Measurements from ENCODE around the gene PROSER2. TPM values are rescaled to one million over a fixed set of nuclear protein-coding genes. Genes with fewer than 3 reads are reported as not detected.

Gene PROSER2
- total RNA-seq, 1 experiment from 2014 or later, result 4.1 TPM

DNA sequence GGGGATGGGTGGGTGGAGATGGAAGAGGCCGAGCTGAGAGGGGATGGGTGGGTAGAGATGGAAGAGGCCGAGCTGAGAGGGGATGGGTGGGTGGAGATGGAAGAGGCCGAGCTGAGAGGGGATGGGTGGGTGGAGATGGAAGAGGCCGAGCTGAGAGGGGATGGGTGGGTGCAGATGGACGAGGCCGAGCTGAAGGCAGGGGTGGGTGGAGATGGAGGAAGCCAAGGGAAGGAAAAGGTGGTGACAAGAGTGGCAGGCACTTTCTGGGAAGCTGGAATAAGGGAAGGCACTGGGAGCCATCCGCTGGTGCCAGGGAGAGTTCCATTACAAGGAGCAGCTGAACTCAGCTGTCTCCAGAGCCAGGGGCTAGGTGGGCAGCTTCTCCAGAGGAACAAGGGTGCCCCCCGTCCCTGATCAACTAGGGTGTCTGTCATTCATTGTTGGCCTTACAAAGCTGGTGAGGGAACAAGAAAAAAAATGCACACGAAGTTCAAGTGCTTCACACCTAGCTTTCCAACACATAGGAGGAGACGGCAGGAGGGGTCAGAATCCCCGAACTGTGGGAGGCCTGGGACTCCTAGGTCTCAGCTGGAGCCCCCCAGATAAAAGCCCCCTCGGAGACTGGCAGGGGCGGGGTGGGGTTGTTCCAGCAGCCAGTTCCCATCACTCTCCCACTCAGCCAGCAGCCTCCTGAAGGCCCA, 62.4 kb downstream of the PROSER2 start:
- no peaks in the 10 kb centered on the region for H3K27me3 ChIP-seq (ENCODE audit: control insufficient read depth, insufficient read depth, low read length)
- no peak for ATAC-seq
- no TSS peak for BruUV-seq (replicated peaks)
- no peaks in the 10 kb centered on the region for H3K4me1 ChIP-seq (ENCODE audit: control insufficient read depth, insufficient read depth, low read length)
- no peaks in the 10 kb centered on the region for H3K36me3 ChIP-seq (ENCODE audit: control insufficient read depth, insufficient read depth, low read length)
- H3K27ac ChIP-seq (ENCODE audit: low read length), result no peak overlapping the region
- ChIA-PET POLR2A (no interaction called here), CTCF (no interaction called here)
- H3K9me3 ChIP-seq (ENCODE audit: control insufficient read depth, insufficient read depth, low read depth, low read length), result no peaks in the 10 kb centered on the region
- TF ChIP-seq SIN3A (IDR thresholded peaks at IDR 0.05; ENCODE audit: borderline replicate concordance, insufficient read depth, low read depth, low read length), result no peak
- TF ChIP-seq, protein P1, sequence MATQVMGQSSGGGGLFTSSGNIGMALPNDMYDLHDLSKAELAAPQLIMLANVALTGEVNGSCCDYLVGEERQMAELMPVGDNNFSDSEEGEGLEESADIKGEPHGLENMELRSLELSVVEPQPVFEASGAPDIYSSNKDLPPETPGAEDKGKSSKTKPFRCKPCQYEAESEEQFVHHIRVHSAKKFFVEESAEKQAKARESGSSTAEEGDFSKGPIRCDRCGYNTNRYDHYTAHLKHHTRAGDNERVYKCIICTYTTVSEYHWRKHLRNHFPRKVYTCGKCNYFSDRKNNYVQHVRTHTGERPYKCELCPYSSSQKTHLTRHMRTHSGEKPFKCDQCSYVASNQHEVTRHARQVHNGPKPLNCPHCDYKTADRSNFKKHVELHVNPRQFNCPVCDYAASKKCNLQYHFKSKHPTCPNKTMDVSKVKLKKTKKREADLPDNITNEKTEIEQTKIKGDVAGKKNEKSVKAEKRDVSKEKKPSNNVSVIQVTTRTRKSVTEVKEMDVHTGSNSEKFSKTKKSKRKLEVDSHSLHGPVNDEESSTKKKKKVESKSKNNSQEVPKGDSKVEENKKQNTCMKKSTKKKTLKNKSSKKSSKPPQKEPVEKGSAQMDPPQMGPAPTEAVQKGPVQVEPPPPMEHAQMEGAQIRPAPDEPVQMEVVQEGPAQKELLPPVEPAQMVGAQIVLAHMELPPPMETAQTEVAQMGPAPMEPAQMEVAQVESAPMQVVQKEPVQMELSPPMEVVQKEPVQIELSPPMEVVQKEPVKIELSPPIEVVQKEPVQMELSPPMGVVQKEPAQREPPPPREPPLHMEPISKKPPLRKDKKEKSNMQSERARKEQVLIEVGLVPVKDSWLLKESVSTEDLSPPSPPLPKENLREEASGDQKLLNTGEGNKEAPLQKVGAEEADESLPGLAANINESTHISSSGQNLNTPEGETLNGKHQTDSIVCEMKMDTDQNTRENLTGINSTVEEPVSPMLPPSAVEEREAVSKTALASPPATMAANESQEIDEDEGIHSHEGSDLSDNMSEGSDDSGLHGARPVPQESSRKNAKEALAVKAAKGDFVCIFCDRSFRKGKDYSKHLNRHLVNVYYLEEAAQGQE (IDR thresholded peaks at IDR 0.05; ENCODE audit: insufficient read depth in 1 of 2, low read depth in 2 of 2, low read length in 1 of 2), result no peak
- no peak for TF ChIP-seq POLR2AphosphoS5 (IDR thresholded peaks at IDR 0.05; ENCODE audit: low read depth, low read length)
- TF ChIP-seq, protein P2, sequence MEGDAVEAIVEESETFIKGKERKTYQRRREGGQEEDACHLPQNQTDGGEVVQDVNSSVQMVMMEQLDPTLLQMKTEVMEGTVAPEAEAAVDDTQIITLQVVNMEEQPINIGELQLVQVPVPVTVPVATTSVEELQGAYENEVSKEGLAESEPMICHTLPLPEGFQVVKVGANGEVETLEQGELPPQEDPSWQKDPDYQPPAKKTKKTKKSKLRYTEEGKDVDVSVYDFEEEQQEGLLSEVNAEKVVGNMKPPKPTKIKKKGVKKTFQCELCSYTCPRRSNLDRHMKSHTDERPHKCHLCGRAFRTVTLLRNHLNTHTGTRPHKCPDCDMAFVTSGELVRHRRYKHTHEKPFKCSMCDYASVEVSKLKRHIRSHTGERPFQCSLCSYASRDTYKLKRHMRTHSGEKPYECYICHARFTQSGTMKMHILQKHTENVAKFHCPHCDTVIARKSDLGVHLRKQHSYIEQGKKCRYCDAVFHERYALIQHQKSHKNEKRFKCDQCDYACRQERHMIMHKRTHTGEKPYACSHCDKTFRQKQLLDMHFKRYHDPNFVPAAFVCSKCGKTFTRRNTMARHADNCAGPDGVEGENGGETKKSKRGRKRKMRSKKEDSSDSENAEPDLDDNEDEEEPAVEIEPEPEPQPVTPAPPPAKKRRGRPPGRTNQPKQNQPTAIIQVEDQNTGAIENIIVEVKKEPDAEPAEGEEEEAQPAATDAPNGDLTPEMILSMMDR (IDR thresholded peaks at IDR 0.05), result no peak
- TF ChIP-seq TCF7L2 (IDR thresholded peaks at IDR 0.05; ENCODE audit: low read depth, low read length), result no peak
- in situ Hi-C loops (cut with HindIII; ENCODE audit: low pct_unique_long_range_greater_than_20kb, low sequenced_read_pairs), result no loop called here
- DNase-seq (ENCODE audit: low read depth, low spot score), result no peak
- intact Hi-C loops (cut with micrococcal nuclease; ENCODE audit: unreplicated experiment), result no loop called here
- no peak overlapping the region for H3K4me3 ChIP-seq (ENCODE audit: low read depth in 2 of 2, low read length in 2 of 2)

DNA sequence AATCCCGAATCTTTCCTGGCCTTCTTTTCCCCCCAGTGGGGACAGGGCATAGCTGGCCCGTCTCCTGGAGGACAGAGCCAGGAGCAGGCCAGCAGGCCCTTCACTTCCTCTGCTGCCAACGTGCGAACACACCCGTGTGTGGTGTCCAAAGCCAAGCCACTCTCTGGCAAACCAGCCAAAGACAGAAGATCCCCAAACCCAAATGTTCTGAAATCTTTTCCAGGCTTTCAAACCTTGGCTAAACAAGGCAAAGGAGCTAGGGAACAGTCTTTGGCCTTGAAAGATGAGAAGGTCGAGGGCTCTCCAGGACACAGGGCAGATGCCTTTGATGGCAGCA, 63.0 kb downstream of the PROSER2 start:
- CTCF ChIA-PET, result no interaction called here
- DNase-seq (ENCODE audit: low read depth, low spot score) (no peak), ATAC-seq (no peak)
- intact Hi-C loops (cut with micrococcal nuclease; ENCODE audit: unreplicated experiment) (no loop called here), in situ Hi-C loops (cut with HindIII; ENCODE audit: low pct_unique_long_range_greater_than_20kb, low sequenced_read_pairs) (no loop called here)
- Histone ChIP-seq H3K36me3 (ENCODE audit: control insufficient read depth, insufficient read depth, low read length) (no peaks in the 10 kb centered on the region), H3K9me3 (ENCODE audit: control insufficient read depth, insufficient read depth, low read depth, low read length) (no peaks in the 10 kb centered on the region), H3K27ac (ENCODE audit: low read length) (no peak overlapping the region), H3K27me3 (ENCODE audit: control insufficient read depth, insufficient read depth, low read length) (no peaks in the 10 kb centered on the region), H3K4me3 (ENCODE audit: low read depth in 2 of 2, low read length in 2 of 2) (no peak overlapping the region), H3K4me1 (ENCODE audit: control insufficient read depth, insufficient read depth, low read length) (no peaks in the 10 kb centered on the region)
- TF ChIP-seq, protein P2 (IDR thresholded peaks at IDR 0.05), result no peak
- TF ChIP-seq, protein P1 (IDR thresholded peaks at IDR 0.05; ENCODE audit: insufficient read depth in 1 of 2, low read depth in 2 of 2, low read length in 1 of 2), result no peak
- TF ChIP-seq POLR2AphosphoS5 (IDR thresholded peaks at IDR 0.05; ENCODE audit: low read depth, low read length) (no peak), TCF7L2 (IDR thresholded peaks at IDR 0.05; ENCODE audit: low read depth, low read length) (no peak), SIN3A (IDR thresholded peaks at IDR 0.05; ENCODE audit: borderline replicate concordance, insufficient read depth, low read depth, low read length) (no peak)
- no TSS peak for BruUV-seq (replicated peaks)
- POLR2A ChIA-PET, result no interaction called here

All from Panc1 (cell line).